Mucosa of descending colon (tissue), 3 donors: ENCODE data around the gene LRRIQ4. TPM values are rescaled to one million over a fixed set of nuclear protein-coding genes. Genes with fewer than 3 reads are reported as not detected.

Source experiments
- ATAC-seq: fragments of 200-7000 bp; cut with Tn5 transposase; one replicate; pipeline ENCODE4 v1.9.1; 2020; ENCODE audit warnings: mild to moderate bottlenecking, moderate library complexity
- DNase-seq, 3 donors: peaks; one replicate each; pipeline ENCODE4 v3.0.0-alpha.2; 2020
- H3K36me3 ChIP-seq: fragments of 200-600 bp; one replicate; pipeline ENCODE4 v1.8.0; 2021; ENCODE audit warnings: low read depth, mild to moderate bottlenecking
- H3K4me1 ChIP-seq: fragments of 200-600 bp; one replicate; pipeline ENCODE4 v1.8.0; 2021; ENCODE audit warnings: low read depth, mild to moderate bottlenecking
- H3K4me3 ChIP-seq: fragments of 200-600 bp; one replicate; pipeline ENCODE4 v1.8.0; 2021; ENCODE audit warnings: mild to moderate bottlenecking
- H3K9me3 ChIP-seq: fragments of 200-600 bp; one replicate; pipeline ENCODE4 v1.8.0; 2021; ENCODE audit warnings: mild to moderate bottlenecking
- CTCF ChIP-seq: fragments of 200-600 bp; IDR thresholded peaks from one replicate; pipeline ENCODE4 v1.8.0; 2022; ENCODE audit warnings: antibody characterized with exemption, mild to moderate bottlenecking
- intact Hi-C, 2 donors: fragments of 100-400 bp; cut with DNase I in 1 of 2; cut with micrococcal nuclease in 1 of 2; formaldehyde crosslinking; loops; one replicate each; pipeline versions ENCODE4 v1.11.0 to v1.11.1; 2022; cut with DNase I, micrococcal nuclease
- total RNA-seq, 3 donors: library from RNA; stranded (reverse); fragmentation: NEBNext Ultra II Directional in 2 of 3; extraction: Animal tissue kit (Norgen Biotek cat#: 25700) in 2 of 3; gene quantifications; one replicate each; pipeline versions ENCODE4 v1.2.1 to v1.2.4, GENCODE V29; 2021 to 2023
- donor health status: DM: no; HTN: no; CAD: no; lungs with moderate emphysema.
- donor health status: DM: no; HTN: no; CAD: no.
- donor health status: DM: no; HTN: yes; CAD: no.

The LRRIQ4 gene
- total RNA-seq, 3 donors from 2014 or later, result 0.22 TPM; not detected in 2

GRCh38 chr3:169822540-169822939 lies 9.9 kb downstream of the LRRIQ4 start:
- intact Hi-C loops, result no loop called here
- Histone ChIP-seq H3K9me3 (no peaks in the 10 kb centered on the region), H3K36me3 (no peaks in the 10 kb centered on the region), H3K4me3 (no peak overlapping the region), H3K4me1 (no peaks in the 10 kb centered on the region)
- TF ChIP-seq CTCF, result no peak
- ATAC-seq, result peak; percentile 76
- DNase-seq, result peak; percentile 12 to 53 (median 49)

GRCh38 chr3:169822983-169823382 lies 10.3 kb downstream of the LRRIQ4 start:
- ATAC-seq (peak; percentile 82), DNase-seq (no peak)
- Histone ChIP-seq H3K4me1 (no peaks in the 10 kb centered on the region), H3K36me3 (no peaks in the 10 kb centered on the region), H3K4me3 (no peak overlapping the region), H3K9me3 (no peaks in the 10 kb centered on the region)
- intact Hi-C loops, result no loop called here
- TF ChIP-seq CTCF, result no peak

- Histone ChIP-seq H3K4me3 (no peak overlapping the region), H3K36me3 (no peaks in the 10 kb centered on the region), H3K4me1 (no peaks in the 10 kb centered on the region), H3K9me3 (no peaks in the 10 kb centered on the region)
- ATAC-seq (no peak), DNase-seq (no peak)
- intact Hi-C loops, result no loop called here
- no peak for TF ChIP-seq CTCF
Measured at GRCh38 chr3:169825316-169825715, 12.6 kb downstream of the LRRIQ4 start.

- intact Hi-C loops, result no loop called here
- ATAC-seq, result no peak
- Histone ChIP-seq H3K9me3 (no peaks in the 10 kb centered on the region), H3K36me3 (no peaks in the 10 kb centered on the region), H3K4me1 (no peaks in the 10 kb centered on the region), H3K4me3 (no peak overlapping the region)
- TF ChIP-seq CTCF, result no peak
- DNase-seq, result no peak
Measured at GRCh38 chr3:169827712-169828111, 15.0 kb downstream of the LRRIQ4 start.

GRCh38 chr3:169835533-169835932 lies 22.9 kb downstream of the LRRIQ4 start:
- H3K4me3 ChIP-seq, result no peak overlapping the region
- no peaks in the 10 kb centered on the region for H3K36me3 ChIP-seq
- no peak for DNase-seq
- H3K4me1 ChIP-seq, result no peaks in the 10 kb centered on the region
- no peaks in the 10 kb centered on the region for H3K9me3 ChIP-seq
- intact Hi-C loops, result no loop called here
- no peak for TF ChIP-seq CTCF
- ATAC-seq, result peak; percentile 31
